HG02852 (cell line): ENCODE measurements around the gene PPM1L.

Experiments
- ATAC-seq: cut with Tn5 transposase; IDR thresholded peaks from one replicate; pipeline ENCODE4 v1.9.1; 2021; ENCODE audit warnings: mild to moderate bottlenecking, moderate library complexity; ENCODE audit not compliant: unreplicated experiment

The PPM1L gene

GRCh38 chr3:160921020-160921635 is 165.1 kb downstream of the PPM1L start:
- peak; percentile 81 for ATAC-seq

GRCh38 chr3:160924776-160925175 is 168.7 kb downstream of the PPM1L start:
- ATAC-seq: no peak

GRCh38 chr3:160927620-160928019 is 171.6 kb downstream of the PPM1L start:
- no peak for ATAC-seq

DNA sequence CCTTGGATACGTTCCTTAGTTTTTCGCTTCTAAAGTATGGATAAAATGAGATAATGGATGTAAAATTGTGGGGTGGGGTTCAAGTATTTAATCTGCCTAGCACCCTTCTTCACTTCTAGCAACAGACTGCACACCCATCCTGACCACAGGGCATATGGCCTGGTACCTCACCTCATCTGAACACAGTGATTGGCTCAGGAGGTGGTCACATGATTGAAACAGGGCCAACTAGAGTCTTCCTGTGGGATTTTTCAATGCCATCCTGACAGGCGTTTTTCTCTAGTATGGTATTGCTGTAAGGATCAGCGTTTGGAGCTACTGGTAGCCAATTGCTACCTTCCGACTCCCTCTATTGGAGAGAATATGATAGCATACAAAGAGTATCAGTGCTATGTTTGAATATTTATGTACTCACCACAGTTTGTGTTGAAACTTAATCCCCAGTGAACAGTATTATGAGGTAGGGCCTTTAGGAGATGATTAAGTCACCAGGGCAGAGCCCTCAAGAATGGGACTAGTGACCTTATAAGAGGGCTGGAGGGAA is 172.2 kb downstream of the PPM1L start:
- no peak for ATAC-seq

DNA sequence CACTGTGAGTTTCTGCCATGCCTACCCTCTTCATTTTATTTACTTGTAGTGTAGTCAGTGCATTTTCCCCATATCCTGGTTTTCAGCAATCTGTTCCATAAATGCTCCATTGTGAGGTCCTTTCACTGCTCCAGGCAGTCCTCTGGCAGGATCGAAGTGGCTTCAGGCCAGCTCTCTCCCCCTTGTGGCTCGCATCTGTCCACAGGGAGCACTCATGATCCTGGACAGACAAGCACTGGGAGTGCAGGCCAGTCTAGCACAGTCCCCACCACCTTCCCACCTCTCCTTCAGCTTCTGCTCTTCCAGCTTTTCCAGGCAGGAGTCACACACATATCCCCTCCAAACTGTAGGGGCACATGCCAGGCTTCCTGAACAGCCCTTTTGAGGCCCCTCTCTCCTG is 173.6 kb downstream of the PPM1L start:
- no peak for ATAC-seq

DNA sequence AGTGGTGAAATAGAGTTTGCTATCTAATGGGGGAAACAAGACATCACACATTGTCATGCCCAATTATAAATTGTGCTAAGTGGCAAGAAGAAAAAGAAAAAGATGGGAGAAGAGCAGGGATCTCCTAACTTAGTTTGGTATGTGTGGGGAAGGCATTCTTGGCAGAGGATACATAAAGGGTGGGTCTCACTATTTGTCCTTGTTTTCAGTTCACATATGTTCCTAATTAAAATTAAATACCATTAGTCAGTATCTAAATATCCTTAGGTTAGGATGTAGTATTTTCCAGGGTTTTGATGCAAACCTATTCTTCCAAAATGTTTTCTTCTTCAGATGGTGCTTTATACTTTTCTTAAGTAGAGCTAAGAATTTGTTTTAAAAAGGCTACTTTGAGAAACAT is 175.4 kb downstream of the PPM1L start:
- ATAC-seq: no peak

GRCh38 chr3:160935413-160936095 is 179.5 kb downstream of the PPM1L start:
- ATAC-seq: no peak

DNA sequence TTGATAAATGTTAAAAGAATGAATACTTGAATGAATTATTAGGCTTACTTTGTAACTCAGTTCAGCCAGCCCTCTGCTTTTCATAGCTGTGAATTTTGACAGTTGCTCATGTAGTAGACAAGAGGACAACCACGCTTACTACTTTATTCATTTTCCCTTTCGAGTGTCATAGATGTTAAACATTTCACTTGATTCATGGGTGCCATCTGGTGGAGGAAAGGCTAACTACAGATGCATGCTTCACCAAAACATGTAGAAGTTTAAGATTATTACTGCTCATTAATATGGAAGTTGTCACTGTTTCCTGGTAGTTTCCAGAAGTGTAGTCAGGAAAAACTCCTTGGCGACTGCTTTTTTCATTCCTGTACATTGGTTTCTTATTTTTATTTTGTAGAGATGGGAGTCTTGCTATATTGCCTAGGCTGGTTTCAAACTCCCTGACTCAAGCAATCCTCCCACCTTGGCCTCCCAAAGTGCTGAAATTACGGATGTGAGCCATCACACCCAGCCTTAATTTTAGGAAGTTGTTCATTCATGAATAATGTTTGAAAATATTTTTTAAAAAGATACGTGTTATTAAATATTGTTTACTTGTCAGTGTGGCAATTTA is 186.0 kb downstream of the PPM1L start:
- ATAC-seq: peak; percentile 86

- no peak for ATAC-seq
Measured at GRCh38 chr3:160943996-160944395, 188.0 kb downstream of the PPM1L start.

GRCh38 chr3:160945336-160945735 is 189.3 kb downstream of the PPM1L start:
- ATAC-seq: no peak

GRCh38 chr3:160948273-160948672 is 192.2 kb downstream of the PPM1L start:
- no peak for ATAC-seq

DNA sequence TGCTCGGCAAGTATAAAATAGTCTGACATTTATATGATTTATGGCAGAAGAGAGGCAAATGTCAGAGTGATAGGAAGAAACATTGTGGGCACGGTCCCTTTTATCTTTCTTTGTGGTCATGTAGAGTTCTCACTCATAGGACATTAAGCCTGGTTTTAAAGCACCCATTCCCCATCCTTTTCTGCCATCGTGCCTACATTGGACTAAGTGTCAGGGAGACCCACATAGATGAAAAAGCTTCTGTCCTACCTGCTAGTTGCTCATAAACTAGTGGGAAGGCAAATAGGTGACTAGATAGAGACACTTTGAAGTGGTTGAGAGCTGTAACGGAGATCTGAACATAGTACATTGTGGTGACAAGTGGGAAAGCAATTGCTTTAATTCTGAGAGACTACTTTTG is 193.4 kb downstream of the PPM1L start:
- no peak for ATAC-seq

GRCh38 chr3:160950542-160950941 is 194.5 kb downstream of the PPM1L start:
- ATAC-seq: no peak

- ATAC-seq: no peak
Measured at GRCh38 chr3:160950954-160951353, 194.9 kb downstream of the PPM1L start.

DNA sequence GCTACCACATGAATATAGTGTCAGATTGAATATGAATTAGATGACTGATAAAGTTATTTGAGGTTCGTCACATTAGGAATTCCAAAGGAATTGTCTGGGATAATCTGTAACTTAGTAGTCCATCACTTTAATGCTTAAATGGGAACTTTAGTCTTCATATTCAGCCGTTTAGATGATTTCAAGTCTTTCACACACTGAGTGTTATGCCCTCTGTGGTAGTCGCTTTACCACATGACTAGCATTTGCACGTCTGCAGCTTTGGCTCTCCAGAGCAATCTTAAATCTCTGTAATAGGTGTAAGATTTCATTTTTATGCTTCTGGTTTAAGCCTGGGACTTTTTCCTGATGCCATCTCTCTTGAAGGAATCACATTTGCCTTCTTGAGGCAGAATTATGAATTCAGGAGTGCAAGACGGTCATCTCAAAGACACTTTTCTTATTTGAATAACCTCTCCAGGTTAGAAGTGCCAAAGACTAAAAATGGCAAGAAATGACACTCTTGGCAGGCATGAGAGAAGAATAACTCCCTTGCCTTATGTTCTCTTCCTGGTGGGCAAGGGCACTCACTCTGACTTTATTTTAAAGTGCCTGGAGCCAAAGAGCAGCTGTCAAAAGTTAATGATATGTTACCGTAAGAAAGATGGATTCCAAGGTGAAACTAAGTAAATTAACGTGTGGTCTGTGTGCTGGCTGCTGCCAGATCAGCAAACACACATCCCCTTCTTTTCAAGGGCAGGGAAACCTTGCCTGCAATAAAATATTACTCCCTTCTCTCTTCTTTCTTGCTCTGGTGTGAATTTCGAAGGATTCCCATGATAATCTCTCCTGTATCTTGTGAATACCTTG is 195.8 kb downstream of the PPM1L start:
- no peak for ATAC-seq

DNA sequence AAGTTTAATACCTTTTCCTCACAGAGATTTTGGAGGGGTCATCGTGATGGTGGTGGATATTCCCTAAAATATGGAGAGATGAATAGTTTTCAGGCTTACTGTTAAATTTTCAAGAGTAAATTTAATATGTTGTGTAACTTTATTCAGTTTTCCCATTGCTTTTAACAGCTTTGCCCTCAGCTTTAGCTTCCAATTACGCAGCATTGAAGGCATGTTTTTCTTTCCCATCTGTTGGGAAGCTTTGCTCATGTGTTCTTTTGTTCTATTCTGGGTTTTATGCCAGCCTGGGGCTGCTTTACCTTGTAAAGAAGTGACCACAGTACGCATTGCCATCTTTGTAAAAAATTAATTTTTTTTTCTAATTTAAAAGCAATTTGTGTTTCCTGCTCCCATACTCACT is 197.7 kb downstream of the PPM1L start:
- ATAC-seq: no peak

- peak; percentile 79 for ATAC-seq
Measured at GRCh38 chr3:160956785-160957184, 200.8 kb downstream of the PPM1L start.

DNA sequence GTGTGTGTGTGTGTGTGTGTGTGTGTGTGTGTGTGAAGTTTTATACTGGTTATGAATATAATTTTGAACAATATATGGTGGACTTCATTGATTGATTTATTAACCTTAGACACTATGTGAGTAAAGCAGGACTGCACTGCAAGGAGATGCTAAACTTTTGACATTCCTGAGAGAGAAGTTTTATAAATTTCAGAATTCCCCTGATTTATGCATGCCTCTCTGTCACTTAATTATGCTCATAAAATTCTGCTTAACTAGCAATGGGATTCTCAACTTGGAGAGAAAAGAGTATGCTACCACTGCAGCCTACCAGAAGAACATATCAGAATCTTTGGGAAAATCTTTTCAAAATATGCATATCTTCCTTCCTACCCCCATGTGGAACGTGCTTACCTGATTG is 204.5 kb downstream of the PPM1L start:
- ATAC-seq: no peak

DNA sequence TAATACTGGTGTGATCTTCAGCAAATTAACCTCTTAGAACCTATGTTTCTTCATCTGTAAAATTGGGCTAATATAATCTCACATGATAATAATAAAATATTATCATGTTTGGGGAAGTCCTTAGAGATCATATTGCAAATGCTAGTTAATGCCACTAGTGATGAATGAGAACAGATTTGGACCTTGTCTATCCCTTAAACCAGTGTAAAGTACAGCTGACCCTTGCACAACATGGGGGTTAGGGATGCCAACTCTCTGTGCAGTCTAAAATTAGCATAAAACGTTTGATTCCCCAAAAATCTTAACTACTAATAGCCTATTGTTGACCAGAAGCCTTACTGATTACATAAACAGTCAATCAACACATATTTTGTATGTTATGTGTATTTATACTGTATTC is 207.9 kb downstream of the PPM1L start:
- ATAC-seq: no peak

DNA sequence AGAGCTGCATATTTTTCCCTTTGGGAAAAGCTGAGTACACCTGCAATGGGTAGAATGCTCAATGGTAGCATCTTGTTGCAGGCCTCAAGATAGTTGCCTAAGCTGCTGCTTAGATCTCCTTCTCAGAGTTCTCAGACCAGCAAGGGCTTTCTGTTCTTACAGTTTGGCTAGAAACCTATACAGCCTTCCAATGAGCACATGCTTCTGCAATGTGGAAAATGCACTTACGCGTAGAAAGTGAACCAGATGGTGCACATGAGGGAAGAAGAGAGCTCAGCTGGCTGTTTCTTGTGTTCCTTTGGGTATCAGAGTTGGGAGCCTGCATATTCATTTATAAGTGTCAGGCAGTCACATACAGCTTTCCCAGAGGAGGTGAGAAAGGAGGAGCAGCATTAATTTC is 212.7 kb downstream of the PPM1L start:
- ATAC-seq: no peak

DNA sequence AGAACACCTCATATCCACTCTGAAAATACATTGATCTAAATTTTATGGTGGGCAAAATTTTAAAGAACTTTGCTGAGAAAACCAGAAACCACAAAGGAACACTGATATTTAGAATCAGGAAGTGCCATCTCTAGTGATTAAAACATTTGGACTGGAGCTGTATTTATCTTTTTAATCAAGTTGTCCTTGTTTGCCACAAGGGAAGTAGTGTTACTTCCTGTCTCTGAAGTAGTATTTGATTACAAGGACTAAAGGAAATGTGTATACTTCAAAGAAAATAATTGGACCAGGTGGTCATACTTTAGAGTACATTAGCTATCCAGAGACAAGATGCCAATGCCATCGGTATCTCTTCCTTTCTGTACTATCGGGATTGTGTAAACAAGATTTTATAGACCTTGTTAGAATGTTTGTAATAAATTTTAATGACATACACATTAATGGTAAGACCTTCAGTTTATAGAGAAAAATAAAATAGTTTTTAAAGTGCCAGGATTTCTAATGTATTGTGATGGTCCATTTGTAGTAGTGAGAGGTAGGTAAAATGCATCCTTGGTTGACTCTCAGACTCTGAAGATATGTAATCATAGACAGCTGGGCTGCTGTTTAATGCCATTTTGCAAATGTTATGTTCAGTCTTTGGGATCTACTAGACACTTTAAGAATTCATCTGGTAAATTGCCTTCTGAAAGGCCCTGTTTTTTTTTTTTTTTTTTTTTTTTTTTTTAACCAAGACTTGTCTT is 217.2 kb downstream of the PPM1L start:
- no peak for ATAC-seq
